ENCODE data around the gene ZFYVE1.

DNA sequence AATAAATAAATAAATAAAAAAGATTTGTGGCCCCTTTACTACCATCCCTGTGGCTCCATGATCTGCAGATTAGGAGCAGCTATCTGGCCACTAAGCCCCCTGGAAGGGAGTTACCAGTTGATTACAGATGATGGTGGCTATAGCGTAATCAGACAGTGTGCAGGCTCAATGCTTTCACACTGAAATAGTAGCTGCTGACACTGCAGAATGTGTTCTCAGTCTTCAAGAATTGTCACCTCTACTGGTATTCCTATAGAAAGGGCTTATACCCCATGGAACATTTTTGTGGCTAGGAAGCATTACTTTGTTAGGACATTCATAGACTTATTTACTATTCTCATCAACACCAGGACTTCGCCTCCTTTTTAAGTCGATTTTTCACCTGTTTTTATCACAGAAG is 69.7 kb downstream of the ZFYVE1 start:
- TF ChIP-seq, protein P1, sequence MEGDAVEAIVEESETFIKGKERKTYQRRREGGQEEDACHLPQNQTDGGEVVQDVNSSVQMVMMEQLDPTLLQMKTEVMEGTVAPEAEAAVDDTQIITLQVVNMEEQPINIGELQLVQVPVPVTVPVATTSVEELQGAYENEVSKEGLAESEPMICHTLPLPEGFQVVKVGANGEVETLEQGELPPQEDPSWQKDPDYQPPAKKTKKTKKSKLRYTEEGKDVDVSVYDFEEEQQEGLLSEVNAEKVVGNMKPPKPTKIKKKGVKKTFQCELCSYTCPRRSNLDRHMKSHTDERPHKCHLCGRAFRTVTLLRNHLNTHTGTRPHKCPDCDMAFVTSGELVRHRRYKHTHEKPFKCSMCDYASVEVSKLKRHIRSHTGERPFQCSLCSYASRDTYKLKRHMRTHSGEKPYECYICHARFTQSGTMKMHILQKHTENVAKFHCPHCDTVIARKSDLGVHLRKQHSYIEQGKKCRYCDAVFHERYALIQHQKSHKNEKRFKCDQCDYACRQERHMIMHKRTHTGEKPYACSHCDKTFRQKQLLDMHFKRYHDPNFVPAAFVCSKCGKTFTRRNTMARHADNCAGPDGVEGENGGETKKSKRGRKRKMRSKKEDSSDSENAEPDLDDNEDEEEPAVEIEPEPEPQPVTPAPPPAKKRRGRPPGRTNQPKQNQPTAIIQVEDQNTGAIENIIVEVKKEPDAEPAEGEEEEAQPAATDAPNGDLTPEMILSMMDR (IDR thresholded peaks at IDR 0.05), result no peak
- no peak for TF ChIP-seq POLR2A (IDR thresholded peaks at IDR 0.05)

Measured in heart left ventricle (tissue), 13 donors.